HEK293T (cell line): ENCODE measurements around the gene VSTM2L.
"Not testable (repeated sequence)": the region's sequence is repeated elsewhere in the genome, so short reads cannot be mapped to it uniquely, and the experiment has no call there.

ENCODE experiments used
- CTCF ChIA-PET: fragments of 350-600 bp; formaldehyde crosslinking; extraction: SDS; loops from one replicate; lab custom pipeline; 2021; ENCODE audit warnings: antibody characterized with exemption, inconsistent platforms; lab: Yijun Ruan, JAX
- POLR2A ChIA-PET: fragments of 350-600 bp; formaldehyde crosslinking; extraction: SDS; loops from one replicate; lab custom pipeline; 2020; ENCODE audit warnings: antibody characterized with exemption, inconsistent platforms; lab: Yijun Ruan, JAX
- DNase-seq: peaks from one replicate; pipeline ENCODE4 v3.0.0; 2012; ENCODE audit warnings: mixed read lengths; ENCODE audit errors: extremely low spot score
- ARNT ChIP-seq: fragments of 450-650 bp; IDR thresholded peaks from 2 replicates; pipeline ENCODE4 v1.6.1; 2017; ENCODE audit warnings: mild to moderate bottlenecking
- BHLHE40 ChIP-seq: fragments of 450-650 bp; IDR thresholded peaks from 2 replicates; pipeline ENCODE4 v1.6.1; 2016; ENCODE audit warnings: mild to moderate bottlenecking, moderate library complexity, borderline replicate concordance
- CTBP1 ChIP-seq: fragments of 450-650 bp; IDR thresholded peaks from 2 replicates; pipeline ENCODE4 v1.6.1; 2016; ENCODE audit warnings: borderline replicate concordance
- ELF4 ChIP-seq: fragments of 450-650 bp; IDR thresholded peaks from 2 replicates; pipeline ENCODE4 v1.6.1; 2017; ENCODE audit warnings: antibody characterized with exemption
- FOXA1 ChIP-seq: fragments of 450-650 bp; IDR thresholded peaks from 2 replicates; pipeline ENCODE4 v1.6.1; 2016; ENCODE audit warnings: mild to moderate bottlenecking
- FOXK2 ChIP-seq: fragments of 450-650 bp; IDR thresholded peaks from 2 replicates; pipeline ENCODE4 v1.6.1; 2016; ENCODE audit warnings: mild to moderate bottlenecking
- FOXM1 ChIP-seq: fragments of 450-650 bp; IDR thresholded peaks from 2 replicates; pipeline ENCODE4 v1.6.1; 2017; ENCODE audit warnings: mild to moderate bottlenecking, borderline replicate concordance
- HDGF ChIP-seq: fragments of 450-650 bp; IDR thresholded peaks from 2 replicates; pipeline ENCODE4 v1.6.1; 2017; ENCODE audit warnings: antibody characterized with exemption, borderline replicate concordance
- L3MBTL2 ChIP-seq: fragments of 450-650 bp; conservative IDR thresholded peaks from 2 replicates; pipeline ENCODE4 v1.6.1; 2016; ENCODE audit warnings: mild to moderate bottlenecking
- LEF1 ChIP-seq: fragments of 450-650 bp; IDR thresholded peaks from 2 replicates; pipeline ENCODE4 v1.6.1; 2017; ENCODE audit warnings: mild to moderate bottlenecking, borderline replicate concordance
- NFRKB ChIP-seq: fragments of 450-650 bp; IDR thresholded peaks from 2 replicates; pipeline ENCODE4 v1.6.1; 2016; ENCODE audit warnings: mild to moderate bottlenecking, moderate library complexity
- PKNOX1 ChIP-seq: fragments of 450-650 bp; IDR thresholded peaks from 2 replicates; pipeline ENCODE4 v1.6.1; 2016
- SP1 ChIP-seq: fragments of 450-650 bp; IDR thresholded peaks from 2 replicates; pipeline ENCODE4 v1.6.1; 2017
- SUZ12 ChIP-seq: fragments of 450-650 bp; IDR thresholded peaks from 2 replicates; pipeline ENCODE4 v1.6.1; 2016; ENCODE audit warnings: mild to moderate bottlenecking
- ZNF384 ChIP-seq: fragments of 450-650 bp; IDR thresholded peaks from 2 replicates; pipeline ENCODE4 v1.6.1; 2016

The VSTM2L gene

GRCh38 chr20:37902504-37903313, at the start of gene VSTM2L:
TSS of gene VSTM2L (plus strand) at chr20:37903127. CDS start at chr20:37903351, 224 bp downstream.
- CTCF ChIA-PET = interaction anchor here (1.2 kb wide), 1 partner anchor 21 kb away, joined by 3 read pairs; no protein-coding TSS in a partner anchor
- POLR2A ChIA-PET = no interaction called here
- peak; percentile 45; the same call in 1 of the 2 replicates for TF ChIP-seq PKNOX1
- TF ChIP-seq SP1 = no peak
- DNase-seq = peak; percentile 57

GRCh38 chr20:37853823-37854375, 49.0 kb upstream of the VSTM2L start:
- TF ChIP-seq FOXA1 (no peak), LEF1 (no peak), FOXK2 (no peak), PKNOX1 (no peak), ZNF384 (no peak), HDGF (no peak), ARNT (no peak)
- ChIA-PET POLR2A (no interaction called here), CTCF (no interaction called here)
- no peak for DNase-seq

GRCh38 chr20:37856034-37856433, 46.9 kb upstream of the VSTM2L start:
- DNase-seq, POLR2A ChIA-PET, CTCF ChIA-PET: not testable (repeated sequence)

GRCh38 chr20:37856932-37857660, 45.8 kb upstream of the VSTM2L start:
- CTCF ChIA-PET = no interaction called here
- POLR2A ChIA-PET = no interaction called here
- DNase-seq = no peak
- TF ChIP-seq NFRKB (no peak), FOXA1 (no peak), PKNOX1 (no peak), ARNT (no peak), LEF1 (no peak), L3MBTL2 (no peak), BHLHE40 (no peak), ELF4 (no peak), FOXK2 (no peak), CTBP1 (no peak), SP1 (no peak)

GRCh38 chr20:37859406-37860171, 43.3 kb upstream of the VSTM2L start:
- POLR2A ChIA-PET = no interaction called here
- DNase-seq = no peak
- CTCF ChIA-PET = no interaction called here
- peak; percentile 57 for TF ChIP-seq PKNOX1
- TF ChIP-seq SUZ12 = no peak

- CTCF ChIA-PET = no interaction called here
- no peak for TF ChIP-seq FOXM1
- POLR2A ChIA-PET = no interaction called here
- DNase-seq = no peak
These were observed 39.6 kb upstream of the VSTM2L start for GRCh38 chr20:37863289-37863688.
